Esophagus muscularis mucosa (tissue), 4 donors: ENCODE measurements around the gene CCDC3.

Experiments
- CTCF ChIP-seq, 3 experiments: fragments of 200-600 bp in 2 of 3; fragments of 450-650 bp in 1 of 3; sonication (generic) in 2 of 3; IDR thresholded peaks; one replicate each; pipeline ENCODE4 v1.5.1; 2017 to 2019; ENCODE audit warnings: antibody characterized with exemption in 3 of 3, mild to moderate bottlenecking in 2 of 3, moderate library complexity in 1 of 3
- EP300 ChIP-seq: sonication (generic); formaldehyde crosslinking; IDR thresholded peaks from one replicate; pipeline ENCODE4 v1.6.1; 2017; ENCODE audit warnings: antibody characterized with exemption
- POLR2A ChIP-seq: fragments of 450-650 bp; IDR thresholded peaks from one replicate; pipeline ENCODE4 v1.6.1; 2017; ENCODE audit warnings: antibody characterized with exemption, moderate library complexity, mild to moderate bottlenecking, low read depth
- POLR2AphosphoS5 ChIP-seq, 2 donors: sonication (generic); formaldehyde crosslinking; IDR thresholded peaks; one replicate each; pipeline ENCODE4 v1.6.1; 2017; ENCODE audit warnings: antibody characterized with exemption in 2 of 2

GRCh38 chr10:13047529-13048206 is 46.2 kb upstream of the CCDC3 start:
- TF ChIP-seq POLR2A (no peak), CTCF (IDR thresholded peaks at IDR 0.05) (no peak), POLR2AphosphoS5 (IDR thresholded peaks at IDR 0.05) (no peak), EP300 (no peak)
